ENCODE results near the gene AREL1.

The AREL1 gene

DNA sequence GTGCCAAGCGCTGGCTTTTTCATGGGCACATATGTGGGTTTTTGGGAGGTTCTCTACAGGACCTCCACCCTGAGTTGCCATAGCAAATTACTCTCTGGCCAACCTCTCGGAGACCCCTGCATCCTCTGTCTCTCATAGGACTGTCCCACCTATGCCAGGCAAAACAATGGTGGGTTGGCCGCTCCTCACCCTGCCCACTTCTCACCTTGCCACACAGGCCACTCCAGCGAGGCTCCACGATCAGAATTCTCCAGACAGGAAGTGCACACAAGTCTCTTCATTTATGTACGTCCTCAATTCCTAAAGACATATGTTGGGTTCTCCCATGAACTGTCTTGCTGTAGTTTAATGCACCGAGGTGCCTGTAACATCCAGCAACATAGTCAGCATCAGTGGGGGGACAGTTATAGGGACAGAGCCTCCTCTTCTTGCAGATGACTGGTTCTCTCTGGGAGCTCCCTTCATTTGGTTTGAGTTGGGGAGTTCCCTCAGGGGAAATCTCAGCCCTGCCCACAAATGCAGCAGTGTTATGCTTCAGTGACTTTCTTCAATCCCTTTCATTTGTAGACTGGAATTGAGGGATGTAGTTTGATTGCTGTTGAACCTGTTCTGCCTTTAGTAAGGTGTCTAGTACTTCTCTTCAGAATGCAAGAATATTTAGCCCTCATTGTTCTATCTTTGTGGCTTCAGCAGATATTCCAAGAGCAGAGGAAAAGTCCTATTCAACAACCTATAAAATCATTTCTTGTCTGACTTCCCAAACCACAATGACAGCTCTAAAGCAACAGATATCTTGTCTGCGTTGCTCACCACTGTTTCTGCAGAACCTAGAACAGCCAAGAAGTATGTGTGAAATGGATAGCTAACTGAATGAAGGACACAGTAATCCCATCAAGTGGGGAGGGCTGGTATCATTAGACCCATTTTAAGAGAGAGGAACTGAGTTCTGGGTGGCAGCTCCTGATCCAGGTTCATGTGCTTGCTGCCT lies 98.1 kb downstream of the AREL1 start:
- peaks cover 3% of the 10 kb centered on the region; the same call in 1 of the 2 replicates for H3K4me1 ChIP-seq (ENCODE audit: control insufficient read depth, insufficient read depth, low read length)
- H3K27ac ChIP-seq (ENCODE audit: extremely low read depth, low read depth, low read length), result no peak overlapping the region
- CTCF ChIA-PET, result interaction anchor here (0.7 to 1.4 kb wide), 2 partner anchors 9 to 30 kb away, joined by 5 to 6 read pairs; no protein-coding TSS in a partner anchor
- TF ChIP-seq ZNF610 (tag by site-specific recombination; IDR thresholded peaks at IDR 0.05; ENCODE audit: borderline replicate concordance) (no peak), KLF9 (tag by site-specific recombination; IDR thresholded peaks at IDR 0.05; ENCODE audit: low read depth) (no peak), ZNF514 (tag by site-specific recombination; IDR thresholded peaks at IDR 0.05) (no peak), EGR2 (tag by site-specific recombination; IDR thresholded peaks at IDR 0.05; ENCODE audit: low read depth) (no peak), MEIS1 (CRISPR knock-in tag; IDR thresholded peaks at IDR 0.05; ENCODE audit: borderline replicate concordance) (no peak), ZNF239 (tag by site-specific recombination; IDR thresholded peaks at IDR 0.05) (no peak), ZFP69B (tag by site-specific recombination; IDR thresholded peaks at IDR 0.05) (no peak), ZNF768 (tag by site-specific recombination; IDR thresholded peaks at IDR 0.05) (no peak), ZNF529 (tag by site-specific recombination; IDR thresholded peaks at IDR 0.05; ENCODE audit: insufficient replicate concordance) (no peak), ZNF621 (tag by site-specific recombination; IDR thresholded peaks at IDR 0.05) (no peak), ZNF670 (tag by site-specific recombination; IDR thresholded peaks at IDR 0.05; ENCODE audit: low read depth) (no peak), OSR2 (tag by site-specific recombination; IDR thresholded peaks at IDR 0.05) (no peak), ZNF843 (tag by site-specific recombination; IDR thresholded peaks at IDR 0.05) (no peak)
- TF ChIP-seq, protein P1, sequence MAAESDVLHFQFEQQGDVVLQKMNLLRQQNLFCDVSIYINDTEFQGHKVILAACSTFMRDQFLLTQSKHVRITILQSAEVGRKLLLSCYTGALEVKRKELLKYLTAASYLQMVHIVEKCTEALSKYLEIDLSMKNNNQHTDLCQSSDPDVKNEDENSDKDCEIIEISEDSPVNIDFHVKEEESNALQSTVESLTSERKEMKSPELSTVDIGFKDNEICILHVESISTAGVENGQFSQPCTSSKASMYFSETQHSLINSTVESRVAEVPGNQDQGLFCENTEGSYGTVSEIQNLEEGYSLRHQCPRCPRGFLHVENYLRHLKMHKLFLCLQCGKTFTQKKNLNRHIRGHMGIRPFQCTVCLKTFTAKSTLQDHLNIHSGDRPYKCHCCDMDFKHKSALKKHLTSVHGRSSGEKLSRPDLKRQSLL (tag by site-specific recombination; IDR thresholded peaks at IDR 0.05), result no peak
- TF ChIP-seq, protein P2, sequence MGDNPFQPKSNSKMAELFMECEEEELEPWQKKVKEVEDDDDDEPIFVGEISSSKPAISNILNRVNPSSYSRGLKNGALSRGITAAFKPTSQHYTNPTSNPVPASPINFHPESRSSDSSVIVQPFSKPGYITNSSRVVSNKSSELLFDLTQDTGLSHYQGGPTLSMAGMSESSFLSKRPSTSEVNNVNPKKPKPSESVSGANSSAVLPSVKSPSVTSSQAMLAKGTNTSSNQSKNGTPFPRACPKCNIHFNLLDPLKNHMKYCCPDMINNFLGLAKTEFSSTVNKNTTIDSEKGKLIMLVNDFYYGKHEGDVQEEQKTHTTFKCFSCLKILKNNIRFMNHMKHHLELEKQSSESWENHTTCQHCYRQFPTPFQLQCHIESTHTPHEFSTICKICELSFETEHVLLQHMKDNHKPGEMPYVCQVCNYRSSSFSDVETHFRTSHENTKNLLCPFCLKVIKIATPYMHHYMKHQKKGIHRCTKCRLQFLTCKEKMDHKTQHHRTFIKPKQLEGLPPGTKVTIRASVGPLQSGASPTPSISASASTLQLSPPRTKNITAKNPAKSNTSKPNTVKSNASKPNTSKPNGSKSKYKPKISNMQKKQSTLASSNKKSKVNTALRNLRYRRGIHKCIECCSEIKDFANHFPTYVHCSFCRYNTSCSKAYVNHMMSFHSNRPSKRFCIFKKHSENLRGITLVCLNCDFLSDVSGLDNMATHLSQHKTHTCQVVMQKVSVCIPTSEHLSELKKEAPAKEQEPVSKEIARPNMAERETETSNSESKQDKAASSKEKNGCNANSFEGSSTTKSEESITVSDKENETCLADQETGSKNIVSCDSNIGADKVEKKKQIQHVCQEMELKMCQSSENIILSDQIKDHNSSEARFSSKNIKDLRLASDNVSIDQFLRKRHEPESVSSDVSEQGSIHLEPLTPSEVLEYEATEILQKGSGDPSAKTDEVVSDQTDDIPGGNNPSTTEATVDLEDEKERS (tag by site-specific recombination; IDR thresholded peaks at IDR 0.05), result no peak
- no peaks in the 10 kb centered on the region for H3K9me3 ChIP-seq (ENCODE audit: control insufficient read depth, insufficient read depth, low read depth, low read length)
- POLR2A ChIA-PET, result no interaction called here
- no peaks in the 10 kb centered on the region for H3K36me3 ChIP-seq (ENCODE audit: control insufficient read depth in 2 of 2, insufficient read depth in 1 of 2, low read length in 2 of 2)
- H3K4me3 ChIP-seq (ENCODE audit: low read depth, low read length), result no peak overlapping the region

DNA sequence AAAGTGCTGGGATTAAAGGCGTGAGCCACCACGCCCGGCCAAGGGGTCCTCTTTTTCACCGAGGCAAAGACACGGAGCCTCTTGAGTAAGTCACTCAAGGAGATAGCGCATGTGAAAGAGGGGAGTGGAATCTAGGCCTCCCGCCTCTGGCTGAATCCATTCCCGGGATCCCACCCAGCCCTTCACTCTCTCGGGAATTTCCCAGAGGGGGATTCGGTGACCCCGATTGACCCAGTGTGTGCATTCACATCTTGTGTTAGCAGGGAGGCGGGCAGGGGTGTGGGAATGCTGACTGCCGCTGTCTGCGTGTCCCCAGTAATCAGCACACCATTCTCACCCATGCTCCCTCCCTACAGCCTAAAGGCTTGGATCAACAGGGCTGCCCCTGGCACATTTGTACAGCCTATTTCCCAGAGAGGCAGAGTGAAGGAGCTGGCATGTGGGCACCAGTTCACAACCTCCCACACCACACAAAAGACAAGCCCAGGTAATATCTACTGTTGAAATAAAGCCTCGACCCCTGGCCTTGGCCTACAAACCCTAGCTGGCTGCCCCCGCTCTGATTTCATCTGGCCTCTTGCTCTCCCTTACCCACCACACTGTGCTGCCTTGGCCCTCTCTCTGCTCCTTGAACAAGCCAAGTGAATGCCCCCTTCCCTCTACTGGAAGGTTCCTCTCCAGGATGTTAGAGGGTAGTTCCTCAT lies 99.5 kb downstream of the AREL1 start:
- POLR2A ChIA-PET, result no interaction called here
- CTCF ChIA-PET, result interaction anchor here (0.6 to 3.2 kb wide), 27 partner anchors 8 to 669 kb away, joined by 3 to 18 read pairs (median 4); partner anchors contain the start of genes ABCD4 and SYNDIG1L
- peaks cover 3% of the 10 kb centered on the region; the same call in 1 of the 2 replicates for H3K4me1 ChIP-seq (ENCODE audit: control insufficient read depth, insufficient read depth, low read length)
- H3K27ac ChIP-seq (ENCODE audit: extremely low read depth, low read depth, low read length), result no peak overlapping the region
- no peak overlapping the region for H3K4me3 ChIP-seq (ENCODE audit: low read depth, low read length)
- no peaks in the 10 kb centered on the region for H3K9me3 ChIP-seq (ENCODE audit: control insufficient read depth, insufficient read depth, low read depth, low read length)
- H3K36me3 ChIP-seq (ENCODE audit: control insufficient read depth in 2 of 2, insufficient read depth in 1 of 2, low read length in 2 of 2), result no peaks in the 10 kb centered on the region
- TF ChIP-seq ZNF530 (tag by site-specific recombination; IDR thresholded peaks at IDR 0.05; ENCODE audit: low read depth), result no peak
- TF ChIP-seq, protein P3, sequence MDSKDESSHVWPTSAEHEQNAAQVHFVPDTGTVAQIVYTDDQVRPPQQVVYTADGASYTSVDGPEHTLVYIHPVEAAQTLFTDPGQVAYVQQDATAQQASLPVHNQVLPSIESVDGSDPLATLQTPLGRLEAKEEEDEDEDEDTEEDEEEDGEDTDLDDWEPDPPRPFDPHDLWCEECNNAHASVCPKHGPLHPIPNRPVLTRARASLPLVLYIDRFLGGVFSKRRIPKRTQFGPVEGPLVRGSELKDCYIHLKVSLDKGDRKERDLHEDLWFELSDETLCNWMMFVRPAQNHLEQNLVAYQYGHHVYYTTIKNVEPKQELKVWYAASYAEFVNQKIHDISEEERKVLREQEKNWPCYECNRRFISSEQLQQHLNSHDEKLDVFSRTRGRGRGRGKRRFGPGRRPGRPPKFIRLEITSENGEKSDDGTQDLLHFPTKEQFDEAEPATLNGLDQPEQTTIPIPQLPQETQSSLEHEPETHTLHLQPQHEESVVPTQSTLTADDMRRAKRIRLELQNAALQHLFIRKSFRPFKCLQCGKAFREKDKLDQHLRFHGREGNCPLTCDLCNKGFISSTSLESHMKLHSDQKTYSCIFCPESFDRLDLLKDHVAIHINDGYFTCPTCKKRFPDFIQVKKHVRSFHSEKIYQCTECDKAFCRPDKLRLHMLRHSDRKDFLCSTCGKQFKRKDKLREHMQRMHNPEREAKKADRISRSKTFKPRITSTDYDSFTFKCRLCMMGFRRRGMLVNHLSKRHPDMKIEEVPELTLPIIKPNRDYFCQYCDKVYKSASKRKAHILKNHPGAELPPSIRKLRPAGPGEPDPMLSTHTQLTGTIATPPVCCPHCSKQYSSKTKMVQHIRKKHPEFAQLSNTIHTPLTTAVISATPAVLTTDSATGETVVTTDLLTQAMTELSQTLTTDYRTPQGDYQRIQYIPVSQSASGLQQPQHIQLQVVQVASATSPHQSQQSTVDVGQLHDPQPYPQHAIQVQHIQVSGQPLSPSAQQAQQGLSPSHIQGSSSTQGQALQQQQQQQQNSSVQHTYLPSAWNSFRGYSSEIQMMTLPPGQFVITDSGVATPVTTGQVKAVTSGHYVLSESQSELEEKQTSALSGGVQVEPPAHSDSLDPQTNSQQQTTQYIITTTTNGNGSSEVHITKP (tag by site-specific recombination; IDR thresholded peaks at IDR 0.05), result 0 out of 2 replicates have a peak, but pooled peaks have one; percentile 11
